Placental epithelial cell (primary cell): ENCODE data around the gene CASP9. TPM values are rescaled to one million over a fixed set of nuclear protein-coding genes. Genes with fewer than 3 reads are reported as not detected.
A peak's percentile ranks its signal among the peaks of the same experiment; 100 is the strongest.

Experiments
- small RNA-seq: library from RNA; depleted of rRNA; stranded (forward); fragments of <200 nt; gene quantifications from one replicate; pipeline ENCODE3, GENCODE V24; 2012
- total RNA-seq: library from RNA; depleted of rRNA; stranded (reverse); fragments of >200 nt; gene quantifications from 2 replicates; pipeline ENCODE4 v1.2.3, GENCODE V29; 2012

The CASP9 gene
- 7.1 and 9.7 TPM in 2 replicates for total RNA-seq

DNA sequence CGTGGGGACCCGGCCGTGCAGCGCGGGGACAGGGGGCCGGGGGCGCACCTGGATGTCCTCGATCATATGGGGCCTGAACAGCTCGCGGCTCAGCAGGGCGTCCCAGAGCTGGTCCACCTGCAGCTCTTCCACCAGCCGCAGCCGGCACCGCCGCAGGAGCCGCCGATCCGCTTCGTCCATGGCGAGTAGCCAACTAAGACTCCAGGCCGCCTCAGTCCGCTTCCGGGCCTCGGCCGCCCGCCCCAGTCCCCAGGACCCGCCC lies at the start of gene CASP9:
Gene CASP9, minus strand, starts transcription at position 195 of the 262 bp plus-strand sequence. Its CDS starts 15 bp downstream, at position 180.

DNA sequence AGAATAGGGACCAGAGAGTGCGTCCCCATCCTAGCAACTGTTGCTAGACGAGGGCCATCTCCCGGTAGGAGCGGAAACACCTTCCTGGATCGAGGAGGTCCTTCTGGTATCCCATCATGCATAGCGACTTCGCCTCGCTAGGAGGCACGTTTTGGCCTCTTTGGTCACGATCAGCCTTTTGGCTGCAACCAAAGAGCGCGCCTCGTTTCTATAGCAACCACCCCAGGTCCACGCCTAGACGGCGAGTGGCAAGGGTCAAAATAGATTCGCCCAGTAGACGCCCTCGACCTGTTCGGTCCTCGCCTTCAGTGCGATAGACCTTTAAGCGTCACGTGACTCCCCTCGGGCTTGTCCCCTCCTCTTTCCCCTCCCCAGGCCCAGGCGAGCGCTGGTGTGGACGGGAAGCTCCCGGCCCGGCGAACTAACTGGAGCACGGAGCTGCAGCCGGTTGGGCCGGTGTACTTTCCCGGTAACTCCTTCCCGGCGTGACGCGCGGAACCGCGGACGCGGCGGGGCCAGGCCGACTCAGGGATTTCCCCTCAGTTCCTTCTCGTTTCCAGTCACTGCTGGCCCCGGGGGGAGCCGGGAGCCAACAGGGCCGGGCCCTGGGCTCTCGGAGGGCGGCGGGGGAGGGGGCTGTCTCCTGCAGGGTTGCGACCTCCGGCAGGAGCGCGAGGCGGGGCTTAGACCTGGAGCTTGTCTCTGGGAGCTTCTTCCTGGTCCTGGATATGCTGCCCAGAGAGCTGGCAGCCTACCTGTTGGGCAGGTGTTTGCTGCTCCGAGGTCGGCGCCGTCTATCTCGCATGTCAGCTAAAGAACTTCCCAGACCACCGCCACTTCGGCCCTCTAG lies 2.7 kb upstream of the CASP9 start, which contains the start of gene DNAJC16:
Gene DNAJC16, plus strand, starts transcription at position 359 of the 850 bp plus-strand sequence. CDS start 2,258 bp downstream, outside the sequence.

DNA sequence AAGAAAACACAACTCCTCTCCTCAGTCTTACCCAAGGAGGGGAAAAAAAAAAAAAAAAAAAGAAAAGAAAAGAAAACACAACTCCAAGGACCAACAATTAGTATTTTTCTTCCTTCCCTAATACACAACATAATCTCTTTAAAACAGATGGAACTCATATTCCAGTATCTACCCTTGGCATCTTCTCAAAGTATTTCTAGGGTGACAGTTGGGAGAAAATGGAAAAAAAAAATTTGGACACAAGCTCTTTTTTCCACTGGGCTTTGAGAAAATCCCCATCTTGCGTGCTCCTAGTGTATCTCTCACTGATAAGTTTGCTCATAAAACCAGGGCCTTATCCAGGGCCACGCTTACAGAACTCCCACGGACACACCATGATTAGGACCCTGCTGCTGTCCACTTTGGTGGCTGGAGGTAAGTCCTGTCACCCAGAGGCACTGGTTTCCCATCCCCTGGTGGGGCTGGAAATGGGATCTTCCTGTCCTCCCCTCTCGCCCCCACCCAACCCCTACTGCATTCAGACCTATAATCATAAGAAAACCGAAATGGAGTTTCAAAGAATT lies 48.2 kb downstream of the CASP9 start, which contains the start of gene CELA2B:
Gene CELA2B, plus strand, starts transcription at position 353 of the 563 bp plus-strand sequence. Its CDS starts 22 bp downstream, at position 375.

DNA sequence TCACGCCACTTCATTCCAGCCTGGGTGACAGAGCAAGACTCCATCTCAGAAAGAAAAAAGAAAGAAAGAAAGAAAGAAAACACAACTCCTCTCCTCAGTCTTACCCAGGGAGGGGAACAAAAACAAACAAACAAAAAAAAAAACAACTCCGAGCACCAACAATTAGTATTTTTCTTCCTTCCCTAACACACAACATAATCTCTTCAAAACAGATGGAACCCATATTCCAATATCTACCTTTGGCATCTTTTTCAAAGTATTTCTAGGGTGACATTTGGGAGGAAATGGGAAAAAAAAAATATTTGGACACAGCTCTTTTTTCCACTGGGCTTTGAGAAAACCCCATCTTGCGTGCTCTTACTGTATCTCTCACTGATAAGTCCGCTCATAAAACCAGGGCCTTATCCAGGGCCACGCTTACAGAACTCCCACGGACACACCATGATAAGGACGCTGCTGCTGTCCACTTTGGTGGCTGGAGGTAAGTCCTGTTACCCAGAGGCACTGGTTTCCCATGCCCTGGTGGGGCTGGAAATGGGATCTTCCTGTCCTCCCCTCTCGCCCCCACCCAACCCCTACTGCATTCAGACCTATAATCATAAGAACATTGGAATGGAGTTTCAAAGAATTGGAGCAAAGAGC lies 67.6 kb downstream of the CASP9 start, which contains the start of gene CELA2A:
Gene CELA2A, plus strand, starts transcription at position 420 of the 642 bp plus-strand sequence. Its CDS starts 22 bp downstream, at position 442.

Small RNA genes within 50 kb of the gene (small RNA-seq; reads per million reads assigned to genes)
- 1.8 reads per million, percentile 75 among the genes with 10 or more reads in this experiment for gene SCARNA21B

Other genes starting within 250 kb of the CASP9 start
- gene EFHD2, start 114.3 kb downstream of the CASP9 start, total RNA-seq: 32.2 and 50.3 TPM in 2 replicates
- gene CTRC, start 85.8 kb downstream of the CASP9 start, total RNA-seq: under 0.01 TPM in 1 of 2 replicates, not detected in the other
- gene CELA2A, start 67.5 kb downstream of the CASP9 start, total RNA-seq: not detected in 2 replicates
- gene CELA2B, start 48.1 kb downstream of the CASP9 start, total RNA-seq: not detected in 2 replicates
- 17.7 and 22.8 TPM in 2 replicates for gene DNAJC16, start 2.6 kb upstream of the CASP9 start, total RNA-seq
- 0.33 TPM in 1 of 2 replicates, not detected in the other for gene AGMAT, start 60.8 kb upstream of the CASP9 start, total RNA-seq
- 20.8 and 32.2 TPM in 2 replicates for gene DDI2, start 93.2 kb upstream of the CASP9 start, total RNA-seq
- gene PLEKHM2, start 160.1 kb upstream of the CASP9 start, total RNA-seq: 45.0 and 55.4 TPM in 2 replicates
- 0.33 and 0.39 TPM in 2 replicates for gene SLC25A34, start 212.0 kb upstream of the CASP9 start, total RNA-seq
- gene TMEM82, start 218.3 kb upstream of the CASP9 start, total RNA-seq: not detected in 2 replicates
- gene FBLIM1, start 234.6 kb upstream of the CASP9 start, total RNA-seq: 244 and 373 TPM in 2 replicates